Hematopoietic multipotent progenitor cell (in vitro differentiated cells): ENCODE results near the gene VGLL1. TPM values are rescaled to one million over a fixed set of nuclear protein-coding genes. Genes with fewer than 3 reads are reported as not detected.

Source experiments
- small RNA-seq: library from RNA; depleted of rRNA; stranded (forward); fragments of <200 nt; gene quantifications from one replicate; pipeline ENCODE3, GENCODE V24; 2012
- total RNA-seq: library from RNA; depleted of rRNA; stranded (reverse); fragments of >200 nt; gene quantifications from one replicate; pipeline ENCODE4 v1.2.3, GENCODE V29; 2012

The VGLL1 gene
- total RNA-seq, 1 donor = not detected

Small RNA genes lying within 50 kb of the gene (small RNA-seq; reads per million reads assigned to genes)
- gene MIR934 (not detected), gene RF00019 (not detected), gene RNU6-320P (not detected)

Other genes starting within 250 kb of the VGLL1 start
- under 0.01 TPM for gene ADGRG4, start 231.3 kb upstream of the VGLL1 start, total RNA-seq
- not detected for gene BRS3, start 44.3 kb upstream of the VGLL1 start, total RNA-seq
- 35.0 TPM for gene HTATSF1, start 34.6 kb upstream of the VGLL1 start, total RNA-seq
- 0.54 TPM for gene CD40LG, start 115.9 kb downstream of the VGLL1 start, total RNA-seq
- gene ARHGEF6, start 248.7 kb downstream of the VGLL1 start, total RNA-seq = 72.7 TPM